CD14-positive monocyte (primary cell): ENCODE results near the gene NHS. TPM values are rescaled to one million over a fixed set of nuclear protein-coding genes. Genes with fewer than 3 reads are reported as not detected.

ENCODE experiments used
- DNase-seq, 3 donors: peaks; one replicate each; pipeline ENCODE4 v3.0.0-alpha.2; 2011 to 2022
- H2AFZ ChIP-seq: 2 replicates; pipeline ENCODE4 v1.6.0; 2012; ENCODE audit warnings: mild to moderate bottlenecking, low read depth, low read length, inconsistent platforms; ENCODE audit not compliant: insufficient read depth, poor library complexity, severe bottlenecking
- H3K27ac ChIP-seq, 2 donors: 1 replicate in 1 of 2; 2 replicates in 1 of 2; pipeline ENCODE4 v1.5.1; 2012 to 2013; ENCODE audit warnings: low read length in 2 of 2, control low read depth in 1 of 2, inconsistent platforms in 1 of 2, low read depth in 1 of 2, mild to moderate bottlenecking in 1 of 2
- H3K27me3 ChIP-seq, 2 donors: one replicate each; pipeline versions ENCODE4 v1.6.0 to v1.6.1; 2011 to 2013; ENCODE audit warnings: low read length in 2 of 2; ENCODE audit not compliant: control insufficient read depth in 2 of 2, insufficient read depth in 2 of 2
- H3K36me3 ChIP-seq, 2 donors: replicated peaks in 1 of 2; 1 replicate in 1 of 2; 2 replicates in 1 of 2; pipeline versions ENCODE4 v1.5.1 to v1.6.1; 2012 to 2013; ENCODE audit warnings: low read length in 2 of 2, control low read depth in 1 of 2, inconsistent platforms in 1 of 2, mild to moderate bottlenecking in 1 of 2; ENCODE audit not compliant: insufficient read depth in 2 of 2, control insufficient read depth in 1 of 2
- H3K4me1 ChIP-seq, 2 donors: 1 replicate in 1 of 2; 2 replicates in 1 of 2; pipeline versions ENCODE4 v1.5.1 to v1.6.1; 2012 to 2013; ENCODE audit warnings: low read length in 2 of 2, control low read depth in 1 of 2, inconsistent platforms in 1 of 2, mild to moderate bottlenecking in 1 of 2, moderate library complexity in 1 of 2; ENCODE audit not compliant: insufficient read depth in 2 of 2, control insufficient read depth in 1 of 2
- H3K4me2 ChIP-seq: replicated peaks from 2 replicates; pipeline ENCODE3; 2012; ENCODE audit warnings: low read length, moderate library complexity, mild to moderate bottlenecking; ENCODE audit not compliant: poor library complexity, severe bottlenecking; ENCODE audit errors: extremely low read depth
- H3K4me3 ChIP-seq, 3 experiments: fragments of 200-600 bp in 1 of 3; sonication (generic) in 1 of 3; replicated peaks in 1 of 3; 1 replicate in 2 of 3; 2 replicates in 1 of 3; pipeline ENCODE4 v1.5.1; 2011 to 2013; ENCODE audit warnings: low read length in 3 of 3, mild to moderate bottlenecking in 3 of 3, control low read depth in 2 of 3, low read depth in 2 of 3, inconsistent platforms in 1 of 3, moderate library complexity in 1 of 3
- H3K79me2 ChIP-seq: 2 replicates; pipeline ENCODE4 v1.6.0; 2012; ENCODE audit warnings: mild to moderate bottlenecking, control low read depth, inconsistent platforms, low read length, moderate library complexity; ENCODE audit not compliant: insufficient read depth
- H3K9ac ChIP-seq: 2 replicates; pipeline ENCODE4 v1.6.0; 2017; ENCODE audit warnings: low read length, mild to moderate bottlenecking; ENCODE audit not compliant: insufficient read depth, poor library complexity, severe bottlenecking
- H3K9me3 ChIP-seq, 2 donors: replicated peaks in 1 of 2; 1 replicate in 1 of 2; 2 replicates in 1 of 2; pipeline versions ENCODE4 v1.5.1 to v1.6.1; 2012 to 2013; ENCODE audit warnings: low read length in 2 of 2, control low read depth in 1 of 2; ENCODE audit not compliant: control insufficient read depth in 1 of 2, insufficient read depth in 1 of 2
- H4K20me1 ChIP-seq: 2 replicates; pipeline ENCODE4 v1.6.0; 2012; ENCODE audit warnings: mild to moderate bottlenecking, low read length, control low read depth, moderate library complexity; ENCODE audit not compliant: insufficient read depth
- H3K27ac Mint-ChIP-seq, 7 donors: one replicate each; pipeline ENCODE4 v1.8.0; 2020; ENCODE audit warnings: mild to moderate bottlenecking in 7 of 7, mixed read lengths in 7 of 7, moderate library complexity in 6 of 7, inconsistent platforms in 2 of 7
- H3K27me3 Mint-ChIP-seq, 3 donors: one replicate each; pipeline ENCODE4 v1.8.0; 2021 to 2022; ENCODE audit warnings: low read depth in 3 of 3, mild to moderate bottlenecking in 3 of 3, mixed read lengths in 3 of 3, moderate library complexity in 3 of 3, inconsistent platforms in 1 of 3
- H3K36me3 Mint-ChIP-seq, 2 donors: one replicate each; pipeline ENCODE4 v1.8.0; 2020; ENCODE audit warnings: mixed read lengths in 2 of 2, inconsistent platforms in 1 of 2, mild to moderate bottlenecking in 1 of 2
- H3K4me1 Mint-ChIP-seq: one replicate; pipeline ENCODE4 v1.8.0; 2020; ENCODE audit warnings: mild to moderate bottlenecking, mixed read lengths
- H3K4me3 Mint-ChIP-seq, 2 donors: one replicate each; pipeline ENCODE4 v1.8.0; 2020; ENCODE audit warnings: mild to moderate bottlenecking in 2 of 2, mixed read lengths in 2 of 2, moderate library complexity in 1 of 2
- H3K9me3 Mint-ChIP-seq, 7 donors: one replicate each; pipeline ENCODE4 v1.8.0; 2020 to 2022; ENCODE audit warnings: mixed read lengths in 7 of 7, mild to moderate bottlenecking in 6 of 7, moderate library complexity in 6 of 7, inconsistent platforms in 2 of 7
- WGBS: methylation state at CpG from one replicate; pipeline ENCODE4 v1.1.5; 2013; ENCODE audit warnings: missing lambda C conversion rate; ENCODE audit not compliant: insufficient coverage; 5-methylcytosine and 5-hydroxymethylcytosine counted together
- intact Hi-C, 2 donors: fragments of 100-400 bp; cut with micrococcal nuclease; formaldehyde crosslinking; loops; one replicate each; pipeline versions ENCODE4 v1.15.0 to v1.15.1; 2023
- polyA plus RNA-seq, 3 donors: library from polyadenylated mRNA; depleted of rRNA in 1 of 3; unstranded in 2 of 3; stranded (reverse) in 1 of 3; fragments of 300-500 nt in 2 of 3; fragments of >200 nt in 1 of 3; fragmentation: Illumina TruSeq in 2 of 3; gene quantifications; 1 replicate in 2 of 3; 2 replicates in 1 of 3; pipeline ENCODE4 v1.2.3, GENCODE V29; 2012 to 2021
- TF ChIP-seq, protein P1 (sequence below): fragments of 200-600 bp; IDR thresholded peaks from one replicate; pipeline ENCODE4 v1.8.0; 2022; ENCODE audit warnings: antibody characterized with exemption, mild to moderate bottlenecking

NHS gene
- polyA plus RNA-seq, 3 donors = 0.86 to 1.8 (median 1.3) TPM

DNA sequence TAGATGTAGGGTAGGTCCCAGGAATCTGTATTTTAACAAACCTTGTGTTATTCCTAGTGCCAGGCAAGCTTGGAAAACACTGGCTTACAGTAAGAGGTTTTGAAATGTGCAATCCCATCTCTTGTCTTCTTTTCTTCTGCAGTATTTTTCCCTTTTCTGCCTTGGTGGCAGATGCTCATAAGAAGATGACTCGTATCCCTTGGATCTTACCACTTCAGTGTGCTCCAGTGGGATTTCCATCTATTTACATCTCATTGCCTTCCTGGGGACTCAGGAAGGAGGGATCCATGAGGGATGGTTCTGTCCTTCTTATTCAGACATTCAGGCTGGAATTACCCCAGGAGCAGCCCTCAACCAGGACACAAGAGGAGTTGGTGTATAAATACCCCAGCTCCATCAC lies 136.6 kb downstream of the NHS start:
- TF ChIP-seq, protein P1, sequence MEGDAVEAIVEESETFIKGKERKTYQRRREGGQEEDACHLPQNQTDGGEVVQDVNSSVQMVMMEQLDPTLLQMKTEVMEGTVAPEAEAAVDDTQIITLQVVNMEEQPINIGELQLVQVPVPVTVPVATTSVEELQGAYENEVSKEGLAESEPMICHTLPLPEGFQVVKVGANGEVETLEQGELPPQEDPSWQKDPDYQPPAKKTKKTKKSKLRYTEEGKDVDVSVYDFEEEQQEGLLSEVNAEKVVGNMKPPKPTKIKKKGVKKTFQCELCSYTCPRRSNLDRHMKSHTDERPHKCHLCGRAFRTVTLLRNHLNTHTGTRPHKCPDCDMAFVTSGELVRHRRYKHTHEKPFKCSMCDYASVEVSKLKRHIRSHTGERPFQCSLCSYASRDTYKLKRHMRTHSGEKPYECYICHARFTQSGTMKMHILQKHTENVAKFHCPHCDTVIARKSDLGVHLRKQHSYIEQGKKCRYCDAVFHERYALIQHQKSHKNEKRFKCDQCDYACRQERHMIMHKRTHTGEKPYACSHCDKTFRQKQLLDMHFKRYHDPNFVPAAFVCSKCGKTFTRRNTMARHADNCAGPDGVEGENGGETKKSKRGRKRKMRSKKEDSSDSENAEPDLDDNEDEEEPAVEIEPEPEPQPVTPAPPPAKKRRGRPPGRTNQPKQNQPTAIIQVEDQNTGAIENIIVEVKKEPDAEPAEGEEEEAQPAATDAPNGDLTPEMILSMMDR = no peak
- H3K79me2 ChIP-seq = no peaks in the 10 kb centered on the region
- no peak overlapping the region for H3K27ac ChIP-seq
- H3K27me3 Mint-ChIP-seq = peaks cover 0 to 4% (median 0%) of the 10 kb centered on the region in 3 donors
- H3K36me3 ChIP-seq = no peaks in the 10 kb centered on the region
- intact Hi-C loops = no loop called here
- no peak overlapping the region for H2AFZ ChIP-seq
- H3K4me2 ChIP-seq = no peak overlapping the region
- H3K4me1 ChIP-seq = peaks cover 6% of the 10 kb centered on the region in 2 donors
- H3K36me3 Mint-ChIP-seq = no peaks in the 10 kb centered on the region
- no peak for DNase-seq
- H3K9ac ChIP-seq = no peak overlapping the region
- H3K9me3 Mint-ChIP-seq = peaks cover 1 to 10% (median 4%) of the 10 kb centered on the region in 7 donors
- peaks cover 15% of the 10 kb centered on the region for H3K4me1 Mint-ChIP-seq
- peaks cover 0 to 12% of the 10 kb centered on the region in 2 donors for H3K9me3 ChIP-seq
- no peak overlapping the region for H3K27ac Mint-ChIP-seq
- no peak overlapping the region for H3K4me3 ChIP-seq
- WGBS = no CpG with 5 or more reads among the region's 1 CpG
- H3K4me3 Mint-ChIP-seq = no peak overlapping the region
- H3K27me3 ChIP-seq = peaks cover 0 to 2% of the 10 kb centered on the region in 2 donors
- no peaks in the 10 kb centered on the region for H4K20me1 ChIP-seq

DNA sequence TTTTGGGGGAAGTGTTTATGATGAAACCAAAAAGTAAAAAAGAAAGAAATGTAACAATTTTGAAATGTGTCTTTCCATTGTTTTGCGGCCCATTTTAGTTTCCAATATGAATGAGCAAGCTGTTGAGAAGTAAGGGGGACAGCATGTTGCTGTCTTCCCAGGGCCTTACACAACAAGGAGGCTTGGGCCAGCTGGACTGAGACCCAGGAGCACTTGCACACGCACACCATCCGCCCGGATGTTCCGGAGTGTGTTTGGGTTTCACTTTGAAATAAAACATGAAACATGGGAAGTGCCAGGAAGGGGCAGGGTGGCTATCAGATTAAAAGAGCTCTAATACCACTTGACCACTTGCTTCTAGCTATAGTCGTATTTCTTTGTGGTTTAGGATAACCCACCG lies 144.4 kb downstream of the NHS start:
- Histone ChIP-seq H4K20me1 (no peaks in the 10 kb centered on the region), H3K9ac (no peak overlapping the region), H2AFZ (no peak overlapping the region), H3K9me3 (no peaks in the 10 kb centered on the region), H3K4me2 (no peak overlapping the region), H3K4me1 (peaks cover 4 to 11% of the 10 kb centered on the region in 2 donors), H3K79me2 (no peaks in the 10 kb centered on the region), H3K36me3 (no peaks in the 10 kb centered on the region), H3K27me3 (no peaks in the 10 kb centered on the region), H3K4me3 (no peak overlapping the region), H3K27ac (no peak overlapping the region)
- peaks cover 0 to 2% of the 10 kb centered on the region in 2 donors for H3K36me3 Mint-ChIP-seq
- no peak overlapping the region for H3K27ac Mint-ChIP-seq
- no peak for DNase-seq
- H3K9me3 Mint-ChIP-seq = peaks cover 0 to 4% (median 0%) of the 10 kb centered on the region in 7 donors
- H3K4me3 Mint-ChIP-seq = no peak overlapping the region
- H3K4me1 Mint-ChIP-seq = peaks cover 16% of the 10 kb centered on the region
- TF ChIP-seq, protein P1 = no peak
- no CpG with 5 or more reads among the region's 7 CpGs for WGBS
- intact Hi-C loops = no loop called here
- peaks cover 0 to 5% (median 0%) of the 10 kb centered on the region in 3 donors for H3K27me3 Mint-ChIP-seq
